HL-60 (cell line): ENCODE measurements around the gene PLEKHN1.

ENCODE experiments used
- GABPA ChIP-seq: IDR thresholded peaks from 2 replicates; pipeline ENCODE4 v1.6.1; 2012; ENCODE audit warnings: low read depth
- SPI1 ChIP-seq: IDR thresholded peaks from 2 replicates; pipeline ENCODE4 v1.6.1; 2012; ENCODE audit warnings: low read depth, mild to moderate bottlenecking, borderline replicate concordance
- TF ChIP-seq, protein P1 (sequence below): IDR thresholded peaks from one replicate; pipeline ENCODE4 v1.5.1; 2011; ENCODE audit warnings: low read length, control low read depth, inconsistent platforms; ENCODE audit not compliant: insufficient read depth

DNA sequence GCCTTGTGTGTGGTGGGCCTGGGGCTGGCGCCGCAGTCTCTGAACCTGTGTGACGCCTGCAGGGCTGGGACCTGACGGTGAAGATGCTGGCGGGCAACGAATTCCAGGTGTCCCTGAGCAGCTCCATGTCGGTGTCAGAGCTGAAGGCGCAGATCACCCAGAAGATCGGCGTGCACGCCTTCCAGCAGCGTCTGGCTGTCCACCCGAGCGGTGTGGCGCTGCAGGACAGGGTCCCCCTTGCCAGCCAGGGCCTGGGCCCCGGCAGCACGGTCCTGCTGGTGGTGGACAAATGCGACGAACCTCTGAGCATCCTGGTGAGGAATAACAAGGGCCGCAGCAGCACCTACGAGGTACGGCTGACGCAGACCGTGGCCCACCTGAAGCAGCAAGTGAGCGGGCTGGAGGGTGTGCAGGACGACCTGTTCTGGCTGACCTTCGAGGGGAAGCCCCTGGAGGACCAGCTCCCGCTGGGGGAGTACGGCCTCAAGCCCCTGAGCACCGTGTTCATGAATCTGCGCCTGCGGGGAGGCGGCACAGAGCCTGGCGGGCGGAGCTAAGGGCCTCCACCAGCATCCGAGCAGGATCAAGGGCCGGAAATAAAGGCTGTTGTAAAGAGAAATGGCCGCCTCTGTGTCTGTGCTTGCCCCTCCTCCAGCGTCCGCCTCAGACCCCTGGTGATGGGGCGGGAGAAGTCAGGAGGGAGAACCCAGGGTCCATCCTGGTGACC, 47.8 kb downstream of the PLEKHN1 start:
- TF ChIP-seq, protein P1, sequence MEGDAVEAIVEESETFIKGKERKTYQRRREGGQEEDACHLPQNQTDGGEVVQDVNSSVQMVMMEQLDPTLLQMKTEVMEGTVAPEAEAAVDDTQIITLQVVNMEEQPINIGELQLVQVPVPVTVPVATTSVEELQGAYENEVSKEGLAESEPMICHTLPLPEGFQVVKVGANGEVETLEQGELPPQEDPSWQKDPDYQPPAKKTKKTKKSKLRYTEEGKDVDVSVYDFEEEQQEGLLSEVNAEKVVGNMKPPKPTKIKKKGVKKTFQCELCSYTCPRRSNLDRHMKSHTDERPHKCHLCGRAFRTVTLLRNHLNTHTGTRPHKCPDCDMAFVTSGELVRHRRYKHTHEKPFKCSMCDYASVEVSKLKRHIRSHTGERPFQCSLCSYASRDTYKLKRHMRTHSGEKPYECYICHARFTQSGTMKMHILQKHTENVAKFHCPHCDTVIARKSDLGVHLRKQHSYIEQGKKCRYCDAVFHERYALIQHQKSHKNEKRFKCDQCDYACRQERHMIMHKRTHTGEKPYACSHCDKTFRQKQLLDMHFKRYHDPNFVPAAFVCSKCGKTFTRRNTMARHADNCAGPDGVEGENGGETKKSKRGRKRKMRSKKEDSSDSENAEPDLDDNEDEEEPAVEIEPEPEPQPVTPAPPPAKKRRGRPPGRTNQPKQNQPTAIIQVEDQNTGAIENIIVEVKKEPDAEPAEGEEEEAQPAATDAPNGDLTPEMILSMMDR, result no peak
- TF ChIP-seq SPI1 (no peak), GABPA (no peak)
